HG03520 (cell line): ENCODE data around the gene TEAD3.

ENCODE experiments used
- ATAC-seq: cut with Tn5 transposase; IDR thresholded peaks from one replicate; pipeline ENCODE4 v1.9.1; 2021; ENCODE audit warnings: mild to moderate bottlenecking, moderate library complexity; ENCODE audit not compliant: unreplicated experiment

TEAD3 gene

DNA sequence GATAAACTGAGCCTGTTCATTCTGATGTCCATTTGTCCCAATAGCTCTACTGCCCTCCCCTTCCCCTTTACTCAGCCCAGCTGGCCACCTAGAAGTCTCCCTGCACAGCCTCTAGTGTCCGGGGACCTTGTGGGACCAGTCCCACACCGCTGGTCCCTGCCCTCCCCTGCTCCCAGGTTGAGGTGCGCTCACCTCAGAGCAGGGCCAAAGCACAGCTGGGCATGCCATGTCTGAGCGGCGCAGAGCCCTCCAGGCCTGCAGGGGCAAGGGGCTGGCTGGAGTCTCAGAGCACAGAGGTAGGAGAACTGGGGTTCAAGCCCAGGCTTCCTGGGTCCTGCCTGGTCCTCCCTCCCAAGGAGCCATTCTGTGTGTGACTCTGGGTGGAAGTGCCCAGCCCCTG lies 69.4 kb downstream of the TEAD3 start:
- no peak for ATAC-seq

DNA sequence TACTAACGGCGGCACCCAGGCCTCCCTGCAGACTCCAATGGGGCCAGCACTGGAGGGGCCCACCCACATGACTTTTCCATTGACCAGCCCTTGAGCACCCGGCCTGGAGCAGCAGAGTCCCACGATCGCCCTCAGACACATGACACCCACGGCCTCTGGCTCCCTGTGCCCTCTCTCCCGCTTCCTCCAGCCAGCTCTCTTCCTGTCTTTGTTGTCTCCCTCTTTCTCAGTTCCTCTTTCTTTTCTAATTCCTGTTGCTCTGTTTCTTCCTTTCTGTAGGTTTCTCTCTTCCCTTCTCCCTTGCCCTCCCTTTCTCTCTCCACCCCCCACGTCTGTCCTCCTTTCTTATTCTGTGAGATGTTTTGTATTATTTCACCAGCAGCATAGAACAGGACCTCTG lies 70.8 kb downstream of the TEAD3 start:
- no peak for ATAC-seq

DNA sequence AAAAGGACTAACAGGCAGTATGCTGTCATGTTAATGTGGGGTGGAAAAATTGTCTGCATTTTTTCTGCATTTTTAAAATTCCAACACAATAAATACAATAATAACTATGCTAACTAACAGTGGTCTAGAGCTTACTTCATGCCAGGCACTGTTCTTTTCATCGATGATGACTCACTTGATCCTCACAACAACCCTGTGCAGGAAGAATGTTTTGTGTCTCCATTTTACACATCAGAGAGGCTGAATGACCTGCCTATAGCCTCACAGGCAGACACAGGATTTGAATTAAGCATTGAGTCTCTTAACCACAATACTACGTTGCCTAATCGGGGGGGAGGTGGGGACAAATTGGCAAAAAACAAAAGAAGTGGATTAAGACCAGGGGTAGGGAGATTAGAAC lies 71.6 kb downstream of the TEAD3 start:
- no peak for ATAC-seq
